Neuronal stem cell (in vitro differentiated cells): ENCODE data around the gene STYX.

Experiments used
- DNase-seq: peaks from one replicate; pipeline ENCODE4 v3.0.0-alpha.2; 2013; ENCODE audit warnings: low spot score
- H2AFZ ChIP-seq: one replicate; pipeline ENCODE4 v1.6.1; 2013; ENCODE audit warnings: mild to moderate bottlenecking, low read length, inconsistent platforms
- H2AK5ac ChIP-seq: 2 replicates; pipeline ENCODE4 v1.6.1; 2013; ENCODE audit warnings: low read depth, mild to moderate bottlenecking, inconsistent platforms, low read length, moderate library complexity, mixed read lengths
- H2BK120ac ChIP-seq: 2 replicates; pipeline ENCODE4 v1.6.1; 2013; ENCODE audit warnings: low read depth, mild to moderate bottlenecking, inconsistent platforms, low read length, moderate library complexity, mixed read lengths
- H2BK12ac ChIP-seq: one replicate; pipeline ENCODE4 v1.6.1; 2013; ENCODE audit warnings: low read length, inconsistent platforms
- H2BK15ac ChIP-seq: 2 replicates; pipeline ENCODE4 v1.6.1; 2013; ENCODE audit warnings: mild to moderate bottlenecking, low read length, inconsistent platforms, mixed read lengths
- H2BK5ac ChIP-seq: one replicate; pipeline ENCODE4 v1.6.1; 2013; ENCODE audit warnings: inconsistent platforms, mild to moderate bottlenecking, low read length, moderate library complexity
- H3K14ac ChIP-seq: one replicate; pipeline ENCODE4 v1.6.1; 2013; ENCODE audit warnings: low read length, inconsistent platforms
- H3K18ac ChIP-seq: 2 replicates; pipeline ENCODE4 v1.6.1; 2013; ENCODE audit warnings: low read length, inconsistent platforms
- H3K23ac ChIP-seq: 2 replicates; pipeline ENCODE4 v1.6.1; 2013; ENCODE audit warnings: low read depth, mild to moderate bottlenecking, mixed read lengths, low read length, inconsistent platforms; ENCODE audit not compliant: poor library complexity
- H3K27ac ChIP-seq: replicated peaks from 3 replicates; pipeline ENCODE4 v1.5.1; 2013; ENCODE audit warnings: low read length, inconsistent platforms
- H3K27me3 ChIP-seq, 3 experiments: 2 replicates each; pipeline ENCODE4 v1.6.1; 2013; ENCODE audit warnings: low read length in 3 of 3, mild to moderate bottlenecking in 2 of 3, inconsistent platforms in 1 of 3, low read depth in 1 of 3, mixed read lengths in 1 of 3, moderate library complexity in 1 of 3; ENCODE audit not compliant: control insufficient read depth in 3 of 3, insufficient read depth in 3 of 3
- H3K36me3 ChIP-seq, 2 donors: replicated peaks in 1 of 2; 2 replicates each; pipeline ENCODE4 v1.6.1; 2013; ENCODE audit warnings: low read length in 2 of 2; ENCODE audit not compliant: control insufficient read depth in 2 of 2, insufficient read depth in 2 of 2
- H3K4ac ChIP-seq: 2 replicates; pipeline ENCODE4 v1.6.1; 2013; ENCODE audit warnings: inconsistent platforms, mild to moderate bottlenecking, low read length, moderate library complexity
- H3K4me1 ChIP-seq, 2 donors: 1 replicate in 1 of 2; 2 replicates in 1 of 2; pipeline ENCODE4 v1.6.1; 2013; ENCODE audit warnings: low read length in 2 of 2, low read depth in 1 of 2; ENCODE audit not compliant: control insufficient read depth in 2 of 2, insufficient read depth in 1 of 2
- H3K4me2 ChIP-seq: one replicate; pipeline ENCODE4 v1.6.1; 2013; ENCODE audit warnings: mild to moderate bottlenecking, low read length, inconsistent platforms; ENCODE audit not compliant: insufficient read depth, poor library complexity, severe bottlenecking
- H3K4me3 ChIP-seq, 2 donors: 2 replicates each; pipeline ENCODE4 v1.5.1; 2013; ENCODE audit warnings: low read length in 2 of 2, mild to moderate bottlenecking in 2 of 2, inconsistent platforms in 1 of 2, moderate library complexity in 1 of 2
- H3K79me1 ChIP-seq: one replicate; pipeline ENCODE4 v1.6.1; 2013; ENCODE audit warnings: low read depth, mild to moderate bottlenecking, inconsistent platforms, low read length, moderate library complexity
- H3K9ac ChIP-seq: one replicate; pipeline ENCODE4 v1.6.1; 2013; ENCODE audit warnings: mild to moderate bottlenecking, low read depth, low read length, inconsistent platforms; ENCODE audit not compliant: poor library complexity
- H3K9me3 ChIP-seq, 2 donors: replicated peaks in 1 of 2; 2 replicates each; pipeline versions ENCODE3 to v1.6.1; 2013; ENCODE audit warnings: low read length in 2 of 2, mild to moderate bottlenecking in 2 of 2, inconsistent platforms in 1 of 2, low read depth in 1 of 2, mixed read lengths in 1 of 2, moderate library complexity in 1 of 2; ENCODE audit not compliant: control insufficient read depth in 2 of 2, insufficient read depth in 1 of 2
- H4K8ac ChIP-seq: one replicate; pipeline ENCODE4 v1.6.1; 2013; ENCODE audit warnings: low read depth, mild to moderate bottlenecking, inconsistent platforms, low read length, moderate library complexity
- H4K91ac ChIP-seq: one replicate; pipeline ENCODE4 v1.6.1; 2013; ENCODE audit warnings: low read length, low read depth, mild to moderate bottlenecking, inconsistent platforms; ENCODE audit not compliant: poor library complexity
- WGBS, 2 donors: extraction: QIAGEN DNeasy Blood & Tissue Kit; methylation state at CpG; one replicate each; pipeline ENCODE4 v1.1.7; 2013; ENCODE audit warnings: missing lambda C conversion rate in 2 of 2, mixed read lengths in 1 of 2; ENCODE audit not compliant: insufficient read length in 2 of 2, insufficient replicate concordance in 1 of 2; ENCODE audit errors: extremely low coverage in 2 of 2; 5-methylcytosine and 5-hydroxymethylcytosine counted together

Gene STYX

GRCh38 chr14:52778702-52779101, 48.7 kb downstream of the STYX start:
- no peak overlapping the region for H3K23ac ChIP-seq

GRCh38 chr14:52780893-52781292, 50.9 kb downstream of the STYX start:
- H3K9ac ChIP-seq: no peak overlapping the region

More at GRCh38 chr14:52778702-52779101, 48.7 kb downstream of the STYX start:
- H2BK120ac ChIP-seq: no peak overlapping the region
- no peak overlapping the region for H3K9ac ChIP-seq
- no peaks in the 10 kb centered on the region for H3K79me1 ChIP-seq
- H4K8ac ChIP-seq: no peak overlapping the region
- no peaks in the 10 kb centered on the region for H3K9me3 ChIP-seq
- no peak overlapping the region for H3K14ac ChIP-seq
- no CpG with 5 or more reads among the region's 7 CpGs for WGBS, 2 donors
- no peak overlapping the region for H3K27ac ChIP-seq
- no peak overlapping the region for H2BK12ac ChIP-seq
- H3K4ac ChIP-seq: no peak overlapping the region
- no peak overlapping the region for H3K4me3 ChIP-seq
- no peaks in the 10 kb centered on the region for H3K27me3 ChIP-seq
- H2AFZ ChIP-seq: no peak overlapping the region
- peaks cover 8 to 97% of the 10 kb centered on the region in 2 donors for H3K36me3 ChIP-seq
- H2AK5ac ChIP-seq: no peak overlapping the region
- no peak overlapping the region for H4K91ac ChIP-seq
- H3K4me1 ChIP-seq: no peaks in the 10 kb centered on the region
- H3K4me2 ChIP-seq: no peak overlapping the region
- H2BK15ac ChIP-seq: no peak overlapping the region
- H3K18ac ChIP-seq: no peak overlapping the region
- H2BK5ac ChIP-seq: no peak overlapping the region
- DNase-seq: no peak

DNA sequence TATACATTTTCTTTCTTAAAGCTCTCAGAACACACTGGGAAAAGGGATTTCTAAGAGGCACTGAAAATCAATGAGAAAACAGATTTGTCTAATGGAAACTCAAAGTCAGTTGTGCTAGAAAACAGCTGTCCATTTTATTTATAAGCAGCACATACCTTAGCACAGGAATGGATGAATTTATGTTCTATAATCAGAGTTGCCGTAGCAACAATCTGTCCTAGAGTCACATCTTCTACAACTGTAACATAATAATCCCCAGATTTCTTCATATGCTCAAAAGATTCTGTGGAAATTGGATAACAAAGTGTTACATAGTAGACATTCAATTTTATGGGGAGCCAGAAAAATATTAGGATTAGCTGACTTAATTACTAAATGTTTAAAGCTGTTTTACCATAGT, 51.7 kb downstream of the STYX start:
- H3K36me3 ChIP-seq: peaks cover 5 to 76% of the 10 kb centered on the region in 2 donors
- no CpG with 5 or more reads among the region's 1 CpG for WGBS, 2 donors
- no peak overlapping the region for H3K4ac ChIP-seq
- H3K27ac ChIP-seq: no peak overlapping the region
- no peak overlapping the region for H4K91ac ChIP-seq
- H2BK120ac ChIP-seq: no peak overlapping the region
- H3K4me3 ChIP-seq: no peak overlapping the region
- no peak overlapping the region for H3K4me2 ChIP-seq
- H3K9me3 ChIP-seq: no peaks in the 10 kb centered on the region
- no peak overlapping the region for H2BK5ac ChIP-seq
- H3K4me1 ChIP-seq: no peaks in the 10 kb centered on the region
- no peaks in the 10 kb centered on the region for H3K79me1 ChIP-seq
- H3K9ac ChIP-seq: no peak overlapping the region
- H2BK15ac ChIP-seq: no peak overlapping the region
- no peaks in the 10 kb centered on the region for H3K27me3 ChIP-seq
- no peak overlapping the region for H2AK5ac ChIP-seq
- no peak overlapping the region for H3K14ac ChIP-seq
- H2BK12ac ChIP-seq: no peak overlapping the region
- DNase-seq: no peak
- H3K23ac ChIP-seq: no peak overlapping the region
- H2AFZ ChIP-seq: no peak overlapping the region
- H3K18ac ChIP-seq: no peak overlapping the region
- H4K8ac ChIP-seq: no peak overlapping the region

More at GRCh38 chr14:52780893-52781292, 50.9 kb downstream of the STYX start:
- no peak overlapping the region for H4K8ac ChIP-seq
- H3K4me1 ChIP-seq: no peaks in the 10 kb centered on the region
- H3K9me3 ChIP-seq: no peaks in the 10 kb centered on the region
- H3K4ac ChIP-seq: no peak overlapping the region
- no peaks in the 10 kb centered on the region for H3K27me3 ChIP-seq
- H2BK15ac ChIP-seq: no peak overlapping the region
- H4K91ac ChIP-seq: no peak overlapping the region
- WGBS, 2 donors: no CpG with 5 or more reads among the region's 1 CpG
- no peak overlapping the region for H3K14ac ChIP-seq
- H3K36me3 ChIP-seq: peaks cover 5 to 84% of the 10 kb centered on the region in 2 donors
- no peak overlapping the region for H2BK120ac ChIP-seq
- no peak overlapping the region for H3K18ac ChIP-seq
- no peak overlapping the region for H2BK12ac ChIP-seq
- H3K79me1 ChIP-seq: no peaks in the 10 kb centered on the region
- no peak overlapping the region for H2AFZ ChIP-seq
- H2BK5ac ChIP-seq: no peak overlapping the region
- no peak overlapping the region for H3K4me2 ChIP-seq
- no peak overlapping the region for H3K23ac ChIP-seq
- no peak overlapping the region for H3K27ac ChIP-seq
- H2AK5ac ChIP-seq: no peak overlapping the region
- no peak overlapping the region for H3K4me3 ChIP-seq
- DNase-seq: no peak

GRCh38 chr14:52783206-52783605, 53.2 kb downstream of the STYX start:
- no peak overlapping the region for H2AK5ac ChIP-seq
- peaks cover 5 to 61% of the 10 kb centered on the region in 2 donors for H3K36me3 ChIP-seq
- no CpG with 5 or more reads among the region's 1 CpG for WGBS, 2 donors
- no peaks in the 10 kb centered on the region for H3K9me3 ChIP-seq
- H3K4me3 ChIP-seq: no peak overlapping the region
- DNase-seq: no peak
- H3K79me1 ChIP-seq: no peaks in the 10 kb centered on the region
- no peak overlapping the region for H2AFZ ChIP-seq
- no peak overlapping the region for H3K14ac ChIP-seq
- no peak overlapping the region for H3K27ac ChIP-seq
- H3K9ac ChIP-seq: no peak overlapping the region
- no peaks in the 10 kb centered on the region for H3K27me3 ChIP-seq
- H2BK5ac ChIP-seq: no peak overlapping the region
- no peak overlapping the region for H4K8ac ChIP-seq
- no peak overlapping the region for H2BK12ac ChIP-seq
- H4K91ac ChIP-seq: no peak overlapping the region
- H2BK120ac ChIP-seq: no peak overlapping the region
- no peak overlapping the region for H2BK15ac ChIP-seq
- H3K4me2 ChIP-seq: no peak overlapping the region
- no peak overlapping the region for H3K18ac ChIP-seq
- no peak overlapping the region for H3K4ac ChIP-seq
- H3K23ac ChIP-seq: no peak overlapping the region
- no peaks in the 10 kb centered on the region for H3K4me1 ChIP-seq
